8988T (cell line): Measurements from ENCODE around the gene BTBD3.

Experiments used
- DNase-seq: peaks from one replicate; pipeline ENCODE4 v3.0.0; 2011

Gene BTBD3

GRCh38 chr20:11918981-11919380, 1.3 kb downstream of the BTBD3 start:
- DNase-seq: no peak

- no peak for DNase-seq
These were observed 1.9 kb downstream of the BTBD3 start for GRCh38 chr20:11919581-11919980.

GRCh38 chr20:11920083-11920482, 2.4 kb downstream of the BTBD3 start:
- DNase-seq: no peak

GRCh38 chr20:11921321-11921720, 3.6 kb downstream of the BTBD3 start:
- no peak for DNase-seq

- DNase-seq: no peak
These were observed 4.9 kb downstream of the BTBD3 start for GRCh38 chr20:11922561-11922960.

- no peak for DNase-seq
These were observed 7.2 kb downstream of the BTBD3 start for GRCh38 chr20:11924923-11925322.

- DNase-seq: no peak
These were observed 8.8 kb downstream of the BTBD3 start for GRCh38 chr20:11926292-11926998.

GRCh38 chr20:11929947-11930346, 12.3 kb downstream of the BTBD3 start:
- DNase-seq: no peak

- DNase-seq: no peak
These were observed 17.8 kb downstream of the BTBD3 start for GRCh38 chr20:11935212-11936154.

- no peak for DNase-seq
These were observed 18.5 kb downstream of the BTBD3 start for GRCh38 chr20:11936157-11936556.

GRCh38 chr20:11937230-11937629, 19.5 kb downstream of the BTBD3 start:
- DNase-seq: no peak

- no peak for DNase-seq
These were observed 24.0 kb downstream of the BTBD3 start for GRCh38 chr20:11941593-11942246.

- no peak for DNase-seq
These were observed 26.1 kb downstream of the BTBD3 start for GRCh38 chr20:11943778-11944177.

GRCh38 chr20:11948806-11949205, 31.1 kb downstream of the BTBD3 start:
- DNase-seq: no peak

GRCh38 chr20:11949711-11950110, 32.0 kb downstream of the BTBD3 start:
- no peak for DNase-seq

- DNase-seq: no peak
These were observed 34.0 kb downstream of the BTBD3 start for GRCh38 chr20:11951696-11952095.

GRCh38 chr20:11952639-11953038, 34.9 kb downstream of the BTBD3 start:
- DNase-seq: no peak

GRCh38 chr20:11957911-11958310, 40.2 kb downstream of the BTBD3 start:
- no peak for DNase-seq

GRCh38 chr20:11958855-11959254, 41.2 kb downstream of the BTBD3 start:
- DNase-seq: no peak

- no peak for DNase-seq
These were observed 47.9 kb downstream of the BTBD3 start for GRCh38 chr20:11965602-11966001.

GRCh38 chr20:11966186-11966585, 48.5 kb downstream of the BTBD3 start:
- DNase-seq: no peak

GRCh38 chr20:11970243-11970836, 52.6 kb downstream of the BTBD3 start:
- DNase-seq: no peak

GRCh38 chr20:11972478-11972877, 54.8 kb downstream of the BTBD3 start:
- no peak for DNase-seq
